DND-41 (cell line): ENCODE data around the gene VARS1.

Experiments used
- ATAC-seq: fragments of 200-7000 bp; cut with Tn5 transposase; 3 replicates; pipeline ENCODE4 v1.9.1; 2021; ENCODE audit warnings: low read depth; ENCODE audit not compliant: insufficient read depth
- DNase-seq: peaks from one replicate; pipeline ENCODE4 v3.0.0-alpha.2; 2020
- H2AFZ ChIP-seq: 2 replicates; pipeline ENCODE4 v1.6.0; 2012; ENCODE audit warnings: low read depth, low read length
- H3K27ac ChIP-seq: 2 replicates; pipeline ENCODE4 v1.5.1; 2012; ENCODE audit warnings: low read length, inconsistent platforms
- H3K27me3 ChIP-seq: fragments of 200-600 bp; sonication (generic); 2 replicates; pipeline ENCODE4 v1.6.0; 2012; ENCODE audit warnings: low read length, mild to moderate bottlenecking, inconsistent platforms; ENCODE audit not compliant: insufficient read depth, poor library complexity
- H3K36me3 ChIP-seq: 2 replicates; pipeline ENCODE4 v1.5.1; 2012; ENCODE audit warnings: low read length, inconsistent platforms; ENCODE audit not compliant: insufficient read depth
- H3K4me1 ChIP-seq: 2 replicates; pipeline ENCODE4 v1.5.1; 2012; ENCODE audit warnings: mild to moderate bottlenecking, low read length; ENCODE audit not compliant: insufficient read depth
- H3K4me2 ChIP-seq: 2 replicates; pipeline ENCODE4 v1.6.0; 2012; ENCODE audit warnings: mild to moderate bottlenecking, moderate library complexity, low read length, inconsistent platforms; ENCODE audit not compliant: insufficient read depth
- H3K4me3 ChIP-seq, 2 experiments: fragments of 200-600 bp in 1 of 2; shearing (Covaris generic) in 1 of 2; 2 replicates each; pipeline ENCODE4 v1.5.1; 2012 to 2016; ENCODE audit warnings: inconsistent platforms in 2 of 2, low read length in 2 of 2, mild to moderate bottlenecking in 2 of 2, low read depth in 1 of 2, moderate library complexity in 1 of 2
- H3K79me2 ChIP-seq: 2 replicates; pipeline ENCODE4 v1.6.0; 2012; ENCODE audit warnings: low read length, inconsistent platforms; ENCODE audit not compliant: insufficient read depth
- H3K9ac ChIP-seq: 2 replicates; pipeline ENCODE4 v1.6.0; 2012; ENCODE audit warnings: low read depth, mild to moderate bottlenecking, inconsistent platforms, low read length, moderate library complexity
- H3K9me3 ChIP-seq: 2 replicates; pipeline ENCODE4 v1.5.1; 2012; ENCODE audit warnings: low read length, moderate library complexity, mild to moderate bottlenecking, inconsistent platforms; ENCODE audit not compliant: insufficient read depth, severe bottlenecking
- H4K20me1 ChIP-seq: 2 replicates; pipeline ENCODE4 v1.6.0; 2012; ENCODE audit warnings: low read length; ENCODE audit not compliant: insufficient read depth
- EZH2 ChIP-seq: IDR thresholded peaks from 3 replicates; pipeline ENCODE4 v1.6.1; 2012; ENCODE audit warnings: borderline replicate concordance, low read depth, mild to moderate bottlenecking, moderate library complexity, low read length, inconsistent platforms; ENCODE audit not compliant: severe bottlenecking
- TF ChIP-seq, protein P1 (sequence below): IDR thresholded peaks from 2 replicates; pipeline ENCODE4 v1.5.1; 2012; ENCODE audit warnings: borderline replicate concordance, low read length, moderate library complexity, mild to moderate bottlenecking; ENCODE audit not compliant: poor library complexity, severe bottlenecking; ENCODE audit errors: extremely low read depth

VARS1 gene

DNA sequence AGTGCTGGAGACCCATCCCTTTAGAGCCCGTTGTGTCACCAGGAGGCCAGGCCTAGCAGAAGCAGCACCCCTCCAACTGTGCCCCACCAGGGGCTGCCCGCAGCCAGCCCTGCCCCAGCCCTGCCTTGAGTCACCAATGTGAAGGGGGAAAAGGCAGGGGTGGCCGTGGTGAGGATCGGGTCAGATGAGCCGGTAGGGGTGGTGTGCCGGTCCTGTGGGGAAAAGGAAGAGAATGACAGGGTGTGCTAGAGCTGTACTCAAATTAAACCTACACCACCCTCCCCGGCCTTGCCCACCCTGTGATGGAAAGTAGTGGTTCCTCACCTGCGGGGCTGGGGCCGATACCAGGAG, 30.0 kb downstream of the VARS1 start:
- Histone ChIP-seq H3K4me2 (no peak overlapping the region), H4K20me1 (peaks cover 4% of the 10 kb centered on the region; the same call in 1 of the 2 replicates), H3K9ac (no peak overlapping the region), H3K9me3 (no peaks in the 10 kb centered on the region), H2AFZ (no peak overlapping the region), H3K4me3 (no peak overlapping the region), H3K79me2 (no peaks in the 10 kb centered on the region), H3K27me3 (no peaks in the 10 kb centered on the region), H3K4me1 (no peaks in the 10 kb centered on the region), H3K36me3 (peaks cover 38% of the 10 kb centered on the region), H3K27ac (no peak overlapping the region)
- no peak for DNase-seq
- 0 out of 3 replicates have a peak, but pooled peaks have one; percentile 8 for ATAC-seq
- no peak for TF ChIP-seq EZH2
- TF ChIP-seq, protein P1, sequence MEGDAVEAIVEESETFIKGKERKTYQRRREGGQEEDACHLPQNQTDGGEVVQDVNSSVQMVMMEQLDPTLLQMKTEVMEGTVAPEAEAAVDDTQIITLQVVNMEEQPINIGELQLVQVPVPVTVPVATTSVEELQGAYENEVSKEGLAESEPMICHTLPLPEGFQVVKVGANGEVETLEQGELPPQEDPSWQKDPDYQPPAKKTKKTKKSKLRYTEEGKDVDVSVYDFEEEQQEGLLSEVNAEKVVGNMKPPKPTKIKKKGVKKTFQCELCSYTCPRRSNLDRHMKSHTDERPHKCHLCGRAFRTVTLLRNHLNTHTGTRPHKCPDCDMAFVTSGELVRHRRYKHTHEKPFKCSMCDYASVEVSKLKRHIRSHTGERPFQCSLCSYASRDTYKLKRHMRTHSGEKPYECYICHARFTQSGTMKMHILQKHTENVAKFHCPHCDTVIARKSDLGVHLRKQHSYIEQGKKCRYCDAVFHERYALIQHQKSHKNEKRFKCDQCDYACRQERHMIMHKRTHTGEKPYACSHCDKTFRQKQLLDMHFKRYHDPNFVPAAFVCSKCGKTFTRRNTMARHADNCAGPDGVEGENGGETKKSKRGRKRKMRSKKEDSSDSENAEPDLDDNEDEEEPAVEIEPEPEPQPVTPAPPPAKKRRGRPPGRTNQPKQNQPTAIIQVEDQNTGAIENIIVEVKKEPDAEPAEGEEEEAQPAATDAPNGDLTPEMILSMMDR: no peak

GRCh38 chr6:31764198-31764597, 31.4 kb downstream of the VARS1 start:
- DNase-seq: no peak
- no peak for ATAC-seq
- no peaks in the 10 kb centered on the region for H3K4me1 ChIP-seq
- H4K20me1 ChIP-seq: peaks cover 4% of the 10 kb centered on the region; the same call in 1 of the 2 replicates
- no peak overlapping the region for H3K9ac ChIP-seq
- H3K4me2 ChIP-seq: no peak overlapping the region
- H3K9me3 ChIP-seq: no peaks in the 10 kb centered on the region
- H2AFZ ChIP-seq: no peak overlapping the region
- H3K36me3 ChIP-seq: peaks cover 51% of the 10 kb centered on the region
- H3K27ac ChIP-seq: no peak overlapping the region
- TF ChIP-seq, protein P1: no peak
- TF ChIP-seq EZH2: no peak
- no peak overlapping the region for H3K4me3 ChIP-seq
- no peaks in the 10 kb centered on the region for H3K27me3 ChIP-seq
- no peaks in the 10 kb centered on the region for H3K79me2 ChIP-seq

DNA sequence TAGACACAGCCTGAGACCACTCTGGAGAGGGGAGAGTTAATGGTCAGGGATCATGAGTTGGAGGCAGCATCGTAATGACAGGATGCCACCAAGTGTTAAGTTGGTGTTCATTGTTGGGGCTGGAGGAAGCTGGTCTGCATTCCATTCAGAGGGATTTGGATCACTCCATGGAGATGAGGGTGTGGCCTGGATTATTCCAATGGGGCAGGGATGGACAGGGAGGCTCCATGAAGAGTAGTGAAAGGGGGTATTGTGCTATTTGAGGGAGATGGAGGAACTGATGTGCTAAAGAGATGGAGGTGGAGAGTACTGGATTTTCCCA, 32.0 kb downstream of the VARS1 start:
- no peaks in the 10 kb centered on the region for H3K4me1 ChIP-seq
- no peaks in the 10 kb centered on the region for H3K9me3 ChIP-seq
- no peak overlapping the region for H3K4me2 ChIP-seq
- H3K4me3 ChIP-seq: no peak overlapping the region
- H2AFZ ChIP-seq: no peak overlapping the region
- no peak for ATAC-seq
- TF ChIP-seq, protein P1: no peak
- no peak for TF ChIP-seq EZH2
- no peak overlapping the region for H3K27ac ChIP-seq
- no peak for DNase-seq
- H3K27me3 ChIP-seq: no peaks in the 10 kb centered on the region
- H4K20me1 ChIP-seq: peaks cover 4% of the 10 kb centered on the region; the same call in 1 of the 2 replicates
- H3K9ac ChIP-seq: no peak overlapping the region
- peaks cover 58% of the 10 kb centered on the region for H3K36me3 ChIP-seq
- no peaks in the 10 kb centered on the region for H3K79me2 ChIP-seq

DNA sequence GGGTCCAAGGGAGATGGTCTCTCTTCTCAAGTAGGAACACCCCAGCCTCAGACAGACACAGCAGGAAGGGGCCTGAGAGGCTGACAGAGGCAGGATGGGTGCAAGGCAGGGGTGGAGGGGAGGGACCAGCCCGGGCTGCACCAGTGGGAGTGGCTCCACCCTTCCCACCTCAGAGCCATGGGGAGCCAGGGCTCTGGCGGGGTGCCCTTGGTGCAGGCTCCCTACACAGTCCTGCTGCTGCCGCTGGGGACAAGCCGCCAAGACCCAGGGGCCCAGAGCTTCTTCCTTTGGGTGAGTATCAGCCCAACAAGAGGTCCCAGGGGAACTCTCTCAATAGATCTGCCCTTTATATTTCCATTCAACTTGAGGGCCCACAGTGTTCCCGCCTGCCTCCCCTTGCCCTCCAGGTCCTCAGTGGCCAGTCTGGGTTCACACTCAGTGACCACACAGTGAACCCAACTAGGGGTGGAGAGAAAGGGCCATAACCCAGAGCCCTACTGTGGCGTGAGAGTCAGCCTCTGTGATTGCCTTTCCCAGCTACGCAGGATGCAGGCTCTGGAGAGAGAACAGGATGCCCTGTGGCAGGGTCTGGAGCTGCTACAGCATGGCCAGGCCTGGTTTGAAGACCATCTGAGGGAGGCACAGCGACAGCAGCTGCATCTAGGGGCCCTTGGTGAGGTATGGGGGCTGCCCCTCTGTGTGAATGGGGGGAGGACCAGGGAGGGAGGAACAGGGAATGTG, 32.5 kb downstream of the VARS1 start:
- TF ChIP-seq, protein P1: no peak
- TF ChIP-seq EZH2: no peak
- no peaks in the 10 kb centered on the region for H3K9me3 ChIP-seq
- no peaks in the 10 kb centered on the region for H3K79me2 ChIP-seq
- H3K4me3 ChIP-seq: no peak overlapping the region
- DNase-seq (no peak), ATAC-seq (peak; percentile 26)
- no peak overlapping the region for H3K27ac ChIP-seq
- H3K27me3 ChIP-seq: no peaks in the 10 kb centered on the region
- no peaks in the 10 kb centered on the region for H3K4me1 ChIP-seq
- H4K20me1 ChIP-seq: peaks cover 4% of the 10 kb centered on the region; the same call in 1 of the 2 replicates
- H3K9ac ChIP-seq: no peak overlapping the region
- peaks cover 63% of the 10 kb centered on the region for H3K36me3 ChIP-seq
- no peak overlapping the region for H3K4me2 ChIP-seq
- H2AFZ ChIP-seq: no peak overlapping the region
